ENCODE results near the gene C15orf62.

Gene C15orf62

DNA sequence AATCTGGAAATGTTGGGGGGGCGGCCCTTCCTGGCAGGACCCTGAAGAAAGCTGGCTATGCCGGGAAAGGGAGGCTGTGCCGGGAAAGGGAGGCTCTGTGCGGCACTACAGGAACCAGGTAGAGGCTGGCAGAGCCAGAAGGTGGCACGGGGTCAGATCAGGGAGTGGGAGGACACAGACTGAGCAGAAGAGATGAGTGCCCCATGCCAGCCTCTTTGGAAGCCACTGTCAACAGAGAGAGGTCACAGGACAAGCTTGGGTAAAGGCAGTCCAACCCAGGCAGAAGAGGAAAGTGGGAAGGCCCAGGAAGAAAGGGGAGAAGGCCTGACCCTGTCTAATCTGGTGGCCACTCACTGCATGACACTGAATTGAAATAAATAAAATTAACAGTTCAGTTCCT lies 1.5 kb downstream of the C15orf62 start (continued):
- TF ChIP-seq, protein P1, sequence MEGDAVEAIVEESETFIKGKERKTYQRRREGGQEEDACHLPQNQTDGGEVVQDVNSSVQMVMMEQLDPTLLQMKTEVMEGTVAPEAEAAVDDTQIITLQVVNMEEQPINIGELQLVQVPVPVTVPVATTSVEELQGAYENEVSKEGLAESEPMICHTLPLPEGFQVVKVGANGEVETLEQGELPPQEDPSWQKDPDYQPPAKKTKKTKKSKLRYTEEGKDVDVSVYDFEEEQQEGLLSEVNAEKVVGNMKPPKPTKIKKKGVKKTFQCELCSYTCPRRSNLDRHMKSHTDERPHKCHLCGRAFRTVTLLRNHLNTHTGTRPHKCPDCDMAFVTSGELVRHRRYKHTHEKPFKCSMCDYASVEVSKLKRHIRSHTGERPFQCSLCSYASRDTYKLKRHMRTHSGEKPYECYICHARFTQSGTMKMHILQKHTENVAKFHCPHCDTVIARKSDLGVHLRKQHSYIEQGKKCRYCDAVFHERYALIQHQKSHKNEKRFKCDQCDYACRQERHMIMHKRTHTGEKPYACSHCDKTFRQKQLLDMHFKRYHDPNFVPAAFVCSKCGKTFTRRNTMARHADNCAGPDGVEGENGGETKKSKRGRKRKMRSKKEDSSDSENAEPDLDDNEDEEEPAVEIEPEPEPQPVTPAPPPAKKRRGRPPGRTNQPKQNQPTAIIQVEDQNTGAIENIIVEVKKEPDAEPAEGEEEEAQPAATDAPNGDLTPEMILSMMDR (tag by site-specific recombination; IDR thresholded peaks at IDR 0.05) = no peak
- TF ChIP-seq, protein P2, sequence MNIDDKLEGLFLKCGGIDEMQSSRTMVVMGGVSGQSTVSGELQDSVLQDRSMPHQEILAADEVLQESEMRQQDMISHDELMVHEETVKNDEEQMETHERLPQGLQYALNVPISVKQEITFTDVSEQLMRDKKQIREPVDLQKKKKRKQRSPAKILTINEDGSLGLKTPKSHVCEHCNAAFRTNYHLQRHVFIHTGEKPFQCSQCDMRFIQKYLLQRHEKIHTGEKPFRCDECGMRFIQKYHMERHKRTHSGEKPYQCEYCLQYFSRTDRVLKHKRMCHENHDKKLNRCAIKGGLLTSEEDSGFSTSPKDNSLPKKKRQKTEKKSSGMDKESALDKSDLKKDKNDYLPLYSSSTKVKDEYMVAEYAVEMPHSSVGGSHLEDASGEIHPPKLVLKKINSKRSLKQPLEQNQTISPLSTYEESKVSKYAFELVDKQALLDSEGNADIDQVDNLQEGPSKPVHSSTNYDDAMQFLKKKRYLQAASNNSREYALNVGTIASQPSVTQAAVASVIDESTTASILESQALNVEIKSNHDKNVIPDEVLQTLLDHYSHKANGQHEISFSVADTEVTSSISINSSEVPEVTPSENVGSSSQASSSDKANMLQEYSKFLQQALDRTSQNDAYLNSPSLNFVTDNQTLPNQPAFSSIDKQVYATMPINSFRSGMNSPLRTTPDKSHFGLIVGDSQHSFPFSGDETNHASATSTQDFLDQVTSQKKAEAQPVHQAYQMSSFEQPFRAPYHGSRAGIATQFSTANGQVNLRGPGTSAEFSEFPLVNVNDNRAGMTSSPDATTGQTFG (tag by site-specific recombination; IDR thresholded peaks at IDR 0.05; ENCODE audit: borderline replicate concordance) = no peak
- no peak for TF ChIP-seq ZNF112 (tag by site-specific recombination; IDR thresholded peaks at IDR 0.05)
- TF ChIP-seq, protein P3, sequence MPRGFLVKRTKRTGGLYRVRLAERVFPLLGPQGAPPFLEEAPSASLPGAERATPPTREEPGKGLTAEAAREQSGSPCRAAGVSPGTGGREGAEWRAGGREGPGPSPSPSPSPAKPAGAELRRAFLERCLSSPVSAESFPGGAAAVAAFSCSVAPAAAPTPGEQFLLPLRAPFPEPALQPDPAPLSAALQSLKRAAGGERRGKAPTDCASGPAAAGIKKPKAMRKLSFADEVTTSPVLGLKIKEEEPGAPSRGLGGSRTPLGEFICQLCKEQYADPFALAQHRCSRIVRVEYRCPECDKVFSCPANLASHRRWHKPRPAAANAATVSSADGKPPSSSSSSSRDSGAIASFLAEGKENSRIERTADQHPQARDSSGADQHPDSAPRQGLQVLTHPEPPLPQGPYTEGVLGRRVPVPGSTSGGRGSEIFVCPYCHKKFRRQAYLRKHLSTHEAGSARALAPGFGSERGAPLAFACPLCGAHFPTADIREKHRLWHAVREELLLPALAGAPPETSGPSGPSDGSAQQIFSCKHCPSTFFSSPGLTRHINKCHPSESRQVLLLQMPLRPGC (tag by site-specific recombination; IDR thresholded peaks at IDR 0.05) = no peak
- no peak for TF ChIP-seq ZNF610 (tag by site-specific recombination; IDR thresholded peaks at IDR 0.05; ENCODE audit: borderline replicate concordance)

DNA sequence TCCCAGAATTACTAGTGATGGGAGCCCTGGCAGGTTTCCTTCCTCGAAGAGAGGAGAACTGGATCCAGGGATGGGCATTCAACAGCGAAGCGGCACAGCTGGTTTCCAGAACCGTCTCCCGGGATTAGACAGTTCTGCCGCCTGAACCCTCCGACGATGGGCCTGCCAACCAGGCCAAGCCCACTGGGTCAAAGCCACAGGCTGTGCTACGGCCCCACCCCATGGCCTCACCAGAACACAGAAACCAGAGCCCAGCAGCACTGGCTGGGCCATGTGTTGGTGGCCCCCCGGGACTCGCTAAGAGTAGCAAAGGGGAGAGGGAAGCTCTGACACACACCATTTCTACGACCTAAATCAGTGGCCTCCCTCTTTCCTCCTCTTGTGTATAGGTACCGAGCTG lies 2.2 kb downstream of the C15orf62 start:
- ChIA-PET CTCF (interaction anchor here (1.5 to 3.1 kb wide), 2 partner anchors 10 to 86 kb away, joined by 5 to 10 read pairs; no protein-coding TSS in a partner anchor), POLR2A (no interaction called here)
- TF ChIP-seq ZNF140 (tag by site-specific recombination; IDR thresholded peaks at IDR 0.05) = no peak
- TF ChIP-seq, protein P4, sequence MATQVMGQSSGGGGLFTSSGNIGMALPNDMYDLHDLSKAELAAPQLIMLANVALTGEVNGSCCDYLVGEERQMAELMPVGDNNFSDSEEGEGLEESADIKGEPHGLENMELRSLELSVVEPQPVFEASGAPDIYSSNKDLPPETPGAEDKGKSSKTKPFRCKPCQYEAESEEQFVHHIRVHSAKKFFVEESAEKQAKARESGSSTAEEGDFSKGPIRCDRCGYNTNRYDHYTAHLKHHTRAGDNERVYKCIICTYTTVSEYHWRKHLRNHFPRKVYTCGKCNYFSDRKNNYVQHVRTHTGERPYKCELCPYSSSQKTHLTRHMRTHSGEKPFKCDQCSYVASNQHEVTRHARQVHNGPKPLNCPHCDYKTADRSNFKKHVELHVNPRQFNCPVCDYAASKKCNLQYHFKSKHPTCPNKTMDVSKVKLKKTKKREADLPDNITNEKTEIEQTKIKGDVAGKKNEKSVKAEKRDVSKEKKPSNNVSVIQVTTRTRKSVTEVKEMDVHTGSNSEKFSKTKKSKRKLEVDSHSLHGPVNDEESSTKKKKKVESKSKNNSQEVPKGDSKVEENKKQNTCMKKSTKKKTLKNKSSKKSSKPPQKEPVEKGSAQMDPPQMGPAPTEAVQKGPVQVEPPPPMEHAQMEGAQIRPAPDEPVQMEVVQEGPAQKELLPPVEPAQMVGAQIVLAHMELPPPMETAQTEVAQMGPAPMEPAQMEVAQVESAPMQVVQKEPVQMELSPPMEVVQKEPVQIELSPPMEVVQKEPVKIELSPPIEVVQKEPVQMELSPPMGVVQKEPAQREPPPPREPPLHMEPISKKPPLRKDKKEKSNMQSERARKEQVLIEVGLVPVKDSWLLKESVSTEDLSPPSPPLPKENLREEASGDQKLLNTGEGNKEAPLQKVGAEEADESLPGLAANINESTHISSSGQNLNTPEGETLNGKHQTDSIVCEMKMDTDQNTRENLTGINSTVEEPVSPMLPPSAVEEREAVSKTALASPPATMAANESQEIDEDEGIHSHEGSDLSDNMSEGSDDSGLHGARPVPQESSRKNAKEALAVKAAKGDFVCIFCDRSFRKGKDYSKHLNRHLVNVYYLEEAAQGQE (tag by site-specific recombination; IDR thresholded peaks at IDR 0.05) = no peak
- H3K36me3 ChIP-seq (ENCODE audit: control insufficient read depth in 2 of 2, insufficient read depth in 1 of 2, low read length in 2 of 2) = peaks cover under 1 to 51% of the 10 kb centered on the region in 2 experiments; a peak in 2 of 3 replicates
- peaks cover 19% of the 10 kb centered on the region for H3K4me1 ChIP-seq (ENCODE audit: control insufficient read depth, insufficient read depth, low read length)
- no peaks in the 10 kb centered on the region for H3K9me3 ChIP-seq (ENCODE audit: control insufficient read depth, insufficient read depth, low read depth, low read length)
- no peak overlapping the region for H3K4me3 ChIP-seq (ENCODE audit: low read depth, low read length)
- no peak overlapping the region for H3K27ac ChIP-seq (ENCODE audit: extremely low read depth, low read depth, low read length)

DNA sequence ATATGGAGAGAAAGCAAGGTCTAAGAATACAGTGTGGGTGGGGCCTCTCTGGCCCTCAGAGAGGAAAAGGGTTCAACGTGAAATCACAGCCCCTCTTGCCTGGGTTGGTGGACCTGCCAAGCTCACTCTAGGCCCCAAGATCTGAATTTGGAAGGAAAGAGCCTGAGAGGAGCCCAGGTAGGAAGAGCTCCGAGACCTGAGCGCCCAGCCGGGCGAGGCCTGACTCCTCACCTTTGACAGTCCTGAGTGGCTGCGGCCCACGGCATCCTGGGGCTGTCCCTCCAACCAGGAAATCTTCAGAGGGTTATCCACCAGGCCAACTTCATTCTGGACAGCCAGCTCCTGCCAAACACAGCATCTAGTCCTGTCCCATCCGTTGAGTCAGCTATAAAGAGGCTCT lies 3.7 kb downstream of the C15orf62 start:
- H3K4me1 ChIP-seq (ENCODE audit: control insufficient read depth, insufficient read depth, low read length) = peaks cover 15% of the 10 kb centered on the region
- no peak overlapping the region for H3K27ac ChIP-seq (ENCODE audit: extremely low read depth, low read depth, low read length)
- no peaks in the 10 kb centered on the region for H3K9me3 ChIP-seq (ENCODE audit: control insufficient read depth, insufficient read depth, low read depth, low read length)
- ChIA-PET POLR2A (no interaction called here), CTCF (interaction anchor here (1.6 kb wide), 1 partner anchor 9 kb away, joined by 4 read pairs; no protein-coding TSS in a partner anchor)
- peaks cover 9 to 48% of the 10 kb centered on the region in 2 experiments; a peak in 2 of 3 replicates for H3K36me3 ChIP-seq (ENCODE audit: control insufficient read depth in 2 of 2, insufficient read depth in 1 of 2, low read length in 2 of 2)
- no peak overlapping the region for H3K4me3 ChIP-seq (ENCODE audit: low read depth, low read length)
- TF ChIP-seq ZFP3 (tag by site-specific recombination; IDR thresholded peaks at IDR 0.05; ENCODE audit: low read depth) = no peak
- TF ChIP-seq, protein P5, sequence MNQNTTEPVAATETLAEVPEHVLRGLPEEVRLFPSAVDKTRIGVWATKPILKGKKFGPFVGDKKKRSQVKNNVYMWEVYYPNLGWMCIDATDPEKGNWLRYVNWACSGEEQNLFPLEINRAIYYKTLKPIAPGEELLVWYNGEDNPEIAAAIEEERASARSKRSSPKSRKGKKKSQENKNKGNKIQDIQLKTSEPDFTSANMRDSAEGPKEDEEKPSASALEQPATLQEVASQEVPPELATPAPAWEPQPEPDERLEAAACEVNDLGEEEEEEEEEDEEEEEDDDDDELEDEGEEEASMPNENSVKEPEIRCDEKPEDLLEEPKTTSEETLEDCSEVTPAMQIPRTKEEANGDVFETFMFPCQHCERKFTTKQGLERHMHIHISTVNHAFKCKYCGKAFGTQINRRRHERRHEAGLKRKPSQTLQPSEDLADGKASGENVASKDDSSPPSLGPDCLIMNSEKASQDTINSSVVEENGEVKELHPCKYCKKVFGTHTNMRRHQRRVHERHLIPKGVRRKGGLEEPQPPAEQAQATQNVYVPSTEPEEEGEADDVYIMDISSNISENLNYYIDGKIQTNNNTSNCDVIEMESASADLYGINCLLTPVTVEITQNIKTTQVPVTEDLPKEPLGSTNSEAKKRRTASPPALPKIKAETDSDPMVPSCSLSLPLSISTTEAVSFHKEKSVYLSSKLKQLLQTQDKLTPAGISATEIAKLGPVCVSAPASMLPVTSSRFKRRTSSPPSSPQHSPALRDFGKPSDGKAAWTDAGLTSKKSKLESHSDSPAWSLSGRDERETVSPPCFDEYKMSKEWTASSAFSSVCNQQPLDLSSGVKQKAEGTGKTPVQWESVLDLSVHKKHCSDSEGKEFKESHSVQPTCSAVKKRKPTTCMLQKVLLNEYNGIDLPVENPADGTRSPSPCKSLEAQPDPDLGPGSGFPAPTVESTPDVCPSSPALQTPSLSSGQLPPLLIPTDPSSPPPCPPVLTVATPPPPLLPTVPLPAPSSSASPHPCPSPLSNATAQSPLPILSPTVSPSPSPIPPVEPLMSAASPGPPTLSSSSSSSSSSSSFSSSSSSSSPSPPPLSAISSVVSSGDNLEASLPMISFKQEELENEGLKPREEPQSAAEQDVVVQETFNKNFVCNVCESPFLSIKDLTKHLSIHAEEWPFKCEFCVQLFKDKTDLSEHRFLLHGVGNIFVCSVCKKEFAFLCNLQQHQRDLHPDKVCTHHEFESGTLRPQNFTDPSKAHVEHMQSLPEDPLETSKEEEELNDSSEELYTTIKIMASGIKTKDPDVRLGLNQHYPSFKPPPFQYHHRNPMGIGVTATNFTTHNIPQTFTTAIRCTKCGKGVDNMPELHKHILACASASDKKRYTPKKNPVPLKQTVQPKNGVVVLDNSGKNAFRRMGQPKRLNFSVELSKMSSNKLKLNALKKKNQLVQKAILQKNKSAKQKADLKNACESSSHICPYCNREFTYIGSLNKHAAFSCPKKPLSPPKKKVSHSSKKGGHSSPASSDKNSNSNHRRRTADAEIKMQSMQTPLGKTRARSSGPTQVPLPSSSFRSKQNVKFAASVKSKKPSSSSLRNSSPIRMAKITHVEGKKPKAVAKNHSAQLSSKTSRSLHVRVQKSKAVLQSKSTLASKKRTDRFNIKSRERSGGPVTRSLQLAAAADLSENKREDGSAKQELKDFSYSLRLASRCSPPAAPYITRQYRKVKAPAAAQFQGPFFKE (tag by site-specific recombination; IDR thresholded peaks at IDR 0.05; ENCODE audit: borderline replicate concordance) = no peak
- TF ChIP-seq MZF1 (tag by site-specific recombination; IDR thresholded peaks at IDR 0.05; ENCODE audit: borderline replicate concordance) = no peak
- no peak for TF ChIP-seq TRIM28 (IDR thresholded peaks at IDR 0.05; ENCODE audit: borderline replicate concordance, low read length)
- TF ChIP-seq KLF16 (tag by site-specific recombination; IDR thresholded peaks at IDR 0.05) = no peak
- TF ChIP-seq, protein P6, sequence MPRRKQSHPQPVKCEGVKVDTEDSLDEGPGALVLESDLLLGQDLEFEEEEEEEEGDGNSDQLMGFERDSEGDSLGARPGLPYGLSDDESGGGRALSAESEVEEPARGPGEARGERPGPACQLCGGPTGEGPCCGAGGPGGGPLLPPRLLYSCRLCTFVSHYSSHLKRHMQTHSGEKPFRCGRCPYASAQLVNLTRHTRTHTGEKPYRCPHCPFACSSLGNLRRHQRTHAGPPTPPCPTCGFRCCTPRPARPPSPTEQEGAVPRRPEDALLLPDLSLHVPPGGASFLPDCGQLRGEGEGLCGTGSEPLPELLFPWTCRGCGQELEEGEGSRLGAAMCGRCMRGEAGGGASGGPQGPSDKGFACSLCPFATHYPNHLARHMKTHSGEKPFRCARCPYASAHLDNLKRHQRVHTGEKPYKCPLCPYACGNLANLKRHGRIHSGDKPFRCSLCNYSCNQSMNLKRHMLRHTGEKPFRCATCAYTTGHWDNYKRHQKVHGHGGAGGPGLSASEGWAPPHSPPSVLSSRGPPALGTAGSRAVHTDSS (tag by site-specific recombination; IDR thresholded peaks at IDR 0.05) = no peak
- TF ChIP-seq SCRT1 (tag by site-specific recombination; IDR thresholded peaks at IDR 0.05; ENCODE audit: borderline replicate concordance) = no peak
- no peak for TF ChIP-seq ZNF202 (tag by site-specific recombination; IDR thresholded peaks at IDR 0.05; ENCODE audit: borderline replicate concordance)

Data from HEK293 (cell line).